Measurements from ENCODE around the gene SND1. TPM values are rescaled to one million over a fixed set of nuclear protein-coding genes. Genes with fewer than 3 reads are reported as not detected.
A peak's percentile ranks its signal among the peaks of the same experiment; 100 is the strongest.

Gene SND1
- total RNA-seq, 3 donors from 2014 or later, result 83.5 to 131 (median 120) TPM

- DNase-seq (ENCODE audit: low spot score in 2 of 2), result peak in 1 of 2 donors; percentile 51
- Histone ChIP-seq H3K9me3 (no peaks in the 10 kb centered on the region), H3K4me3 (no peak overlapping the region), H3K36me3 (no peaks in the 10 kb centered on the region), H3K27me3 (no peaks in the 10 kb centered on the region), H3K4me1 (peaks cover 0 to 19% of the 10 kb centered on the region in 2 donors), H3K27ac (peak overlapping the region; percentile 54 to 77)
- TF ChIP-seq POLR2A (IDR thresholded peaks at IDR 0.05), result no peak
- intact Hi-C loops (cut with DNase I; ENCODE audit: low total_unique reads), result no loop called here
Measured at GRCh38 chr7:127844707-127845331, 192.8 kb downstream of the SND1 start.

GRCh38 chr7:127845522-127846214, 193.7 kb downstream of the SND1 start:
- Histone ChIP-seq H3K4me1 (peaks cover 0 to 19% of the 10 kb centered on the region in 2 donors), H3K27ac (peak overlapping the region; percentile 54 to 77)
- TF ChIP-seq POLR2A (IDR thresholded peaks at IDR 0.05) (no peak), CTCF (IDR thresholded peaks at IDR 0.05) (no peak), POLR2AphosphoS5 (IDR thresholded peaks at IDR 0.05) (no peak)

GRCh38 chr7:127847641-127848040, 195.6 kb downstream of the SND1 start:
- no peaks in the 10 kb centered on the region for H3K36me3 ChIP-seq
- peak in 1 of 2 donors; percentile 55 for DNase-seq (ENCODE audit: low spot score in 2 of 2)
- peak overlapping the region; percentile 43 to 66 for H3K27ac ChIP-seq
- no peaks in the 10 kb centered on the region for H3K9me3 ChIP-seq
- intact Hi-C loops (cut with DNase I; ENCODE audit: low total_unique reads), result no loop called here
- H3K4me3 ChIP-seq, result no peak overlapping the region
- peaks cover 0 to 19% of the 10 kb centered on the region in 2 donors for H3K4me1 ChIP-seq
- no peaks in the 10 kb centered on the region for H3K27me3 ChIP-seq
- TF ChIP-seq POLR2A (IDR thresholded peaks at IDR 0.05) (no peak), CTCF (IDR thresholded peaks at IDR 0.05) (no peak), POLR2AphosphoS5 (IDR thresholded peaks at IDR 0.05) (no peak)

More at GRCh38 chr7:127845522-127846214, 193.7 kb downstream of the SND1 start:
- no peak overlapping the region for H3K4me3 ChIP-seq
- H3K27me3 ChIP-seq, result no peaks in the 10 kb centered on the region
- no peaks in the 10 kb centered on the region for H3K36me3 ChIP-seq
- intact Hi-C loops (cut with DNase I; ENCODE audit: low total_unique reads), result no loop called here
- DNase-seq (ENCODE audit: low spot score in 2 of 2), result no peak
- H3K9me3 ChIP-seq, result no peaks in the 10 kb centered on the region

DNA sequence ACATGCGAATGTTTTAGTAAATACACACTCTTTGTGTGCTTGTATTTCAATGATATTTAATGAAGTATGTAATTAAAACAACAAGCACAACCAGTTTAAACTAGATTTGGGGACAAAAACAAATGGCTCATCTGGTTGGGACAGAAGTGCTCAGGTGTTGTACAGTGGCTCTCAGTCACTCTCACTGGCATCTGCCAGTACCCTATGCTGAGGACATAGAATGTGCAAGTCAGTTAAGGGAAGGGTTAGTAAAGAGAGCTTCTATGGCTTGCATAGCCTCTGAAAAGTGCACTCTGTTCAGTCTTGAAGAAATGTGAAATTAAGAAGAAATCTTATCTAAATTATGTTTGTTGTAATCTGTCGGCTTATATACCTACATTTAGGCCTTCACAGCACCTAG, 196.2 kb downstream of the SND1 start:
- Histone ChIP-seq H3K27ac (peak overlapping the region; percentile 43 to 66), H3K36me3 (no peaks in the 10 kb centered on the region), H3K4me1 (peaks cover 0 to 19% of the 10 kb centered on the region in 2 donors), H3K9me3 (no peaks in the 10 kb centered on the region), H3K27me3 (no peaks in the 10 kb centered on the region), H3K4me3 (no peak overlapping the region)
- intact Hi-C loops (cut with DNase I; ENCODE audit: low total_unique reads), result no loop called here
- no peak for DNase-seq (ENCODE audit: low spot score in 2 of 2)
- TF ChIP-seq CTCF (IDR thresholded peaks at IDR 0.05), result no peak
- no peak for TF ChIP-seq POLR2AphosphoS5 (IDR thresholded peaks at IDR 0.05)
- TF ChIP-seq POLR2A (IDR thresholded peaks at IDR 0.05), result no peak

GRCh38 chr7:127850195-127850594, 198.2 kb downstream of the SND1 start:
- no peaks in the 10 kb centered on the region for H3K36me3 ChIP-seq
- no peaks in the 10 kb centered on the region for H3K9me3 ChIP-seq
- no peaks in the 10 kb centered on the region for H3K27me3 ChIP-seq
- DNase-seq (ENCODE audit: low spot score in 2 of 2), result no peak
- no peak overlapping the region for H3K27ac ChIP-seq
- intact Hi-C loops (cut with DNase I; ENCODE audit: low total_unique reads), result no loop called here
- TF ChIP-seq POLR2A (IDR thresholded peaks at IDR 0.05) (no peak), CTCF (IDR thresholded peaks at IDR 0.05) (no peak), POLR2AphosphoS5 (IDR thresholded peaks at IDR 0.05) (no peak)
- H3K4me1 ChIP-seq, result peaks cover 0 to 12% of the 10 kb centered on the region in 2 donors
- no peak overlapping the region for H3K4me3 ChIP-seq

Measured in breast epithelium (tissue), 4 donors.